ENCODE data around the gene ZBTB1. TPM values are rescaled to one million over a fixed set of nuclear protein-coding genes. Genes with fewer than 3 reads are reported as not detected.
"Not testable (repeated sequence)": the region's sequence is repeated elsewhere in the genome, so short reads cannot be mapped to it uniquely, and the experiment has no call there.

Gene ZBTB1
- total RNA-seq, 1 donor = 67.7 TPM

DNA sequence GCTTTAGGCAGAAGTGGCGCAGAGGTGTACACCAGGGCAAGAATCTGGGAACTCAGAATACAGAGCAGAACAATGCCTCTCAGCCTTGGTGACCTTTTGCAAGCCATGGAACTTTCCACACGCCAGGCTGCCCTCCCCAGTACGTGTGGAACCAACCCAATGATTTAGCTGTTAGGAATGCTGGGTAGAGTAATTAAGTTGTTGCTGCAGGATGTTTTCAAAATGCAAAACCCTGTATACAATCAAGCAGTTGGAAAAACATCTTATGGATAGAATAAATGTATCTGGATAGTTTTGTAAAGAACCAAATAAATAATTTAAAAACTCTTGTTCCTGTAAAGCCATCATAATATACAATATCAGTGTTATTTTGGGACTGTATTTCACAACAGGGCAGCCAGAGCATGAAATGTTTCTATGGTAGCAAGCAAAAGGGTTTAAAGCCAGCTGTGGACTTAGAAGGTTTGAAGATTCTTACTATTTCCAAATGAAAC, 64.6 kb downstream of the ZBTB1 start:
- Histone ChIP-seq H3K27me3 (ENCODE audit: insufficient read depth, low read length) (no peaks in the 10 kb centered on the region), H2AFZ (ENCODE audit: low read length) (peak overlapping the region; percentile 19), H3K36me3 (ENCODE audit: insufficient read depth, low read length) (no peaks in the 10 kb centered on the region), H4K20me1 (ENCODE audit: insufficient read depth, low read length) (no peaks in the 10 kb centered on the region), H3K9me3 (ENCODE audit: low read depth, low read length) (no peaks in the 10 kb centered on the region), H3K27ac (ENCODE audit: low read depth, low read length) (peak overlapping the region; percentile 37), H3K4me3 (ENCODE audit: insufficient read depth, low read length) (no peak overlapping the region), H3K4me1 (ENCODE audit: insufficient read depth, low read length) (peaks cover 14% of the 10 kb centered on the region), H3K4me2 (ENCODE audit: insufficient read depth, low read length) (peak overlapping the region; percentile 48), H3K79me2 (ENCODE audit: insufficient read depth, low read length) (no peaks in the 10 kb centered on the region)
- TF ChIP-seq, protein P1, sequence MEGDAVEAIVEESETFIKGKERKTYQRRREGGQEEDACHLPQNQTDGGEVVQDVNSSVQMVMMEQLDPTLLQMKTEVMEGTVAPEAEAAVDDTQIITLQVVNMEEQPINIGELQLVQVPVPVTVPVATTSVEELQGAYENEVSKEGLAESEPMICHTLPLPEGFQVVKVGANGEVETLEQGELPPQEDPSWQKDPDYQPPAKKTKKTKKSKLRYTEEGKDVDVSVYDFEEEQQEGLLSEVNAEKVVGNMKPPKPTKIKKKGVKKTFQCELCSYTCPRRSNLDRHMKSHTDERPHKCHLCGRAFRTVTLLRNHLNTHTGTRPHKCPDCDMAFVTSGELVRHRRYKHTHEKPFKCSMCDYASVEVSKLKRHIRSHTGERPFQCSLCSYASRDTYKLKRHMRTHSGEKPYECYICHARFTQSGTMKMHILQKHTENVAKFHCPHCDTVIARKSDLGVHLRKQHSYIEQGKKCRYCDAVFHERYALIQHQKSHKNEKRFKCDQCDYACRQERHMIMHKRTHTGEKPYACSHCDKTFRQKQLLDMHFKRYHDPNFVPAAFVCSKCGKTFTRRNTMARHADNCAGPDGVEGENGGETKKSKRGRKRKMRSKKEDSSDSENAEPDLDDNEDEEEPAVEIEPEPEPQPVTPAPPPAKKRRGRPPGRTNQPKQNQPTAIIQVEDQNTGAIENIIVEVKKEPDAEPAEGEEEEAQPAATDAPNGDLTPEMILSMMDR (IDR thresholded peaks at IDR 0.05; ENCODE audit: extremely low read depth, low read depth, low read length) = no peak
- no peak for DNase-seq (ENCODE audit: insufficient read length, low spot score, missing footprints)

DNA sequence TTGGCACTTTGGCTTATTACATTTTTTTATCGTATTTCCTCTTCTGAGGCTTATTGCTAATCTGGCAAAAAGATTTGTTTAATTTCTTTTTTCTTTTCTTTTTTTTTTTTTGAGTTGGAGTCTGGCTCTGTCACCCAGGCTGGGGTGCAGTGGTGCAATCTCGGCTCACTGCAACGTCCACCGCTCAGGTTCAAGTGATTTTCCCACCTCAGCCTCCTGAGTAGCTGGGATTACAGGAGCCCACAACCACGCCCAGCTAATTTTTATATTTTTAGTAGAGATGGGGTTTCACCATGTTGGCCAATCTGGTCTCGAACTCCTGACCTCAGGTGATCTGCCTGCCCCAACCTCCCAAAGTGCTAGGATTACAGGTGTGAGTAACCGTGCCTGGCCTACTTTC, 65.1 kb downstream of the ZBTB1 start:
- H3K36me3 ChIP-seq (ENCODE audit: insufficient read depth, low read length); H3K79me2 ChIP-seq (ENCODE audit: insufficient read depth, low read length); H2AFZ ChIP-seq (ENCODE audit: low read length); H3K9me3 ChIP-seq (ENCODE audit: low read depth, low read length); H3K4me3 ChIP-seq (ENCODE audit: insufficient read depth, low read length); H4K20me1 ChIP-seq (ENCODE audit: insufficient read depth, low read length); H3K27me3 ChIP-seq (ENCODE audit: insufficient read depth, low read length); DNase-seq (ENCODE audit: insufficient read length, low spot score, missing footprints): not testable (repeated sequence)
- H3K27ac ChIP-seq (ENCODE audit: low read depth, low read length) = peak overlapping the region; percentile 37
- H3K4me1 ChIP-seq (ENCODE audit: insufficient read depth, low read length) = peaks cover 14% of the 10 kb centered on the region
- H3K4me2 ChIP-seq (ENCODE audit: insufficient read depth, low read length) = peak overlapping the region; percentile 48

DNA sequence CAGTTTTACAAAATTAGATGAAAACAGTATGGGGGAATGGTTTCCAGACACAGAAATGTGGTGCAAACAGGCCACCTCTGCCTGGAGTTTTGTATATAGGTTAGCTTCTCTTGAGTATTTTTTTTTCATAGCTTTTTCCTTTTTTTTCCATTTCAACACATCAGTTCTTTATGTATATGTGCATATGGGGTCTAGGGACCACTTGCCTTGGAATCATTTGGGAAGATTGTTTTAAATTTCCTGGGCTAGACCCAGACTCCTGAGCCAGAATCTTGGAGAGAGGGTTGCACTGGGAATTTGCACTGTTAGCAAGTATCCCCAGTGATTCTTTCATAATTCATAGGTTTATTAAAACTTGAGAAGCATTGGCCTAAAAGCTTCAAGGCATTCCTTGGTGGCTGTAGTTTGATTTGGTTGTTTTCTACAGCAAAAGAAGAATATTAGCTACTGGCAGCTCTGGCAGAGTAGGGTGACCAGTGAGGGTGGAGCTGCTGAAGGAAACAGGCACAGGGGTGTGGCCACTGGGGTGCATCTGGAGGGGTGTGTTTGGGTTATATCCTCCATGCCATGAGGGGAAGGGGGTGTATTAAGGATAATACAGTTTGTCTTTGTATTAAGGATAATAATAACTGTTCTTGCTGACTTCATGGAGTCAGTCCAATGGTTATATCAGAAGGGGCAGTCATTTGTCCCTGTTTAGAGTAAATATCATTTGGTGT, 68.0 kb downstream of the ZBTB1 start:
- no peak overlapping the region for H3K4me2 ChIP-seq (ENCODE audit: insufficient read depth, low read length)
- H4K20me1 ChIP-seq (ENCODE audit: insufficient read depth, low read length) = no peaks in the 10 kb centered on the region
- no peaks in the 10 kb centered on the region for H3K36me3 ChIP-seq (ENCODE audit: insufficient read depth, low read length)
- TF ChIP-seq, protein P1 (IDR thresholded peaks at IDR 0.05; ENCODE audit: extremely low read depth, low read depth, low read length) = no peak
- H3K79me2 ChIP-seq (ENCODE audit: insufficient read depth, low read length) = no peaks in the 10 kb centered on the region
- no peak for DNase-seq (ENCODE audit: insufficient read length, low spot score, missing footprints)
- H3K27ac ChIP-seq (ENCODE audit: low read depth, low read length) = no peak overlapping the region
- no peaks in the 10 kb centered on the region for H3K9me3 ChIP-seq (ENCODE audit: low read depth, low read length)
- H3K4me1 ChIP-seq (ENCODE audit: insufficient read depth, low read length) = peaks cover 14% of the 10 kb centered on the region
- no peak overlapping the region for H3K4me3 ChIP-seq (ENCODE audit: insufficient read depth, low read length)
- H3K27me3 ChIP-seq (ENCODE audit: insufficient read depth, low read length) = no peaks in the 10 kb centered on the region
- no peak overlapping the region for H2AFZ ChIP-seq (ENCODE audit: low read length)

DNA sequence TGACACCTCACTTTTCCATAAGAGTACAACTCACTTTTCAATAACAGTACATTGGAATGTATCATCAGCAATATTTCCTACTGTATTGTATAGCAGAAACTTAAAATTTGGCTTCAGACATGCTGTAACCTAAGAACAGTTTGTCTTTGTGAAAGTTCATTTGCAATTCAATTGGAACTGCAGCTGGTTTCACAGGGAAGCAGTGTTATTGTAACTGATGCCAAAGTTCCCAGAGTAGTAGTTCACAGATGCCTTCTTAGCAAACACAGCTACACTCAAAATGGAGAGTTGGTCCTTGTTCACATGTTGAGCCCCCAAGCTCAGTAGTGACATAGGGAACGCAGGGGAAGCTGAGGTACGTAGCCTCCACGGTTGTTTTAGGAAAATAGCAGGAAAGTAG, 68.5 kb downstream of the ZBTB1 start:
- H3K79me2 ChIP-seq (ENCODE audit: insufficient read depth, low read length) = no peaks in the 10 kb centered on the region

More for the DNA sequence above, 68.5 kb downstream of the ZBTB1 start:
- Histone ChIP-seq H3K27ac (ENCODE audit: low read depth, low read length) (no peak overlapping the region), H3K4me1 (ENCODE audit: insufficient read depth, low read length) (peaks cover 14% of the 10 kb centered on the region), H4K20me1 (ENCODE audit: insufficient read depth, low read length) (no peaks in the 10 kb centered on the region), H3K4me3 (ENCODE audit: insufficient read depth, low read length) (no peak overlapping the region), H3K27me3 (ENCODE audit: insufficient read depth, low read length) (no peaks in the 10 kb centered on the region), H3K9me3 (ENCODE audit: low read depth, low read length) (no peaks in the 10 kb centered on the region), H2AFZ (ENCODE audit: low read length) (no peak overlapping the region), H3K4me2 (ENCODE audit: insufficient read depth, low read length) (no peak overlapping the region), H3K36me3 (ENCODE audit: insufficient read depth, low read length) (no peaks in the 10 kb centered on the region)
- TF ChIP-seq, protein P1 (IDR thresholded peaks at IDR 0.05; ENCODE audit: extremely low read depth, low read depth, low read length) = no peak
- no peak for DNase-seq (ENCODE audit: insufficient read length, low spot score, missing footprints)

Small RNA genes lying within 50 kb of the gene (small RNA-seq; reads per million reads assigned to genes)
- gene AL049869.4 = not detected

Other genes with a start within 250 kb of the ZBTB1 start
- not detected in 2 replicates for gene ESR2, start 210.4 kb upstream of the ZBTB1 start, total RNA-seq
- 28.2 and 33.6 TPM in 2 replicates for gene MTHFD1, start 116.4 kb upstream of the ZBTB1 start, total RNA-seq
- 0.59 and 1.1 TPM in 2 replicates for gene AKAP5, start 39.3 kb upstream of the ZBTB1 start, total RNA-seq
- 9.8 and 10.6 TPM in 2 replicates for gene ZBTB25, start 932 bp upstream of the ZBTB1 start, total RNA-seq
- 1.8 and 4.0 TPM in 2 replicates for gene HSPA2, start 36.0 kb downstream of the ZBTB1 start, total RNA-seq
- 0.88 and 1.1 TPM in 2 replicates for gene PPP1R36, start 45.2 kb downstream of the ZBTB1 start, total RNA-seq
- gene PLEKHG3, start 199.7 kb downstream of the ZBTB1 start, total RNA-seq = 2.9 and 5.4 TPM in 2 replicates

Data from osteoblast (primary cell).